WERI-Rb-1 (cell line): ENCODE data around the gene USP54.
"Not testable (repeated sequence)": the region's sequence is repeated elsewhere in the genome, so short reads cannot be mapped to it uniquely, and the experiment has no call there.

Experiments used
- DNase-seq: peaks from one replicate; pipeline ENCODE4 v3.0.0-alpha.2; 2020
- H3K27ac ChIP-seq: fragments of 250-450 bp; sonication (Bioruptor Pico); 2 replicates; pipeline ENCODE4 v1.5.1; 2020; ENCODE audit warnings: mild to moderate bottlenecking, moderate library complexity
- H3K27me3 ChIP-seq: fragments of 250-450 bp; sonication (Bioruptor Pico); 2 replicates; pipeline ENCODE4 v1.5.1; 2021; ENCODE audit warnings: mild to moderate bottlenecking, low read depth, moderate library complexity; ENCODE audit not compliant: insufficient read depth, severe bottlenecking
- H3K36me3 ChIP-seq: fragments of 250-450 bp; sonication (Bioruptor Pico); 2 replicates; pipeline ENCODE4 v1.5.1; 2020; ENCODE audit warnings: mild to moderate bottlenecking, moderate library complexity
- H3K4me3 ChIP-seq: 2 replicates; pipeline ENCODE4 v1.5.1; 2011; ENCODE audit warnings: low read depth, mild to moderate bottlenecking, control low read depth, low read length
- H3K9me3 ChIP-seq: fragments of 250-450 bp; sonication (Bioruptor Pico); 2 replicates; pipeline ENCODE4 v1.5.1; 2021; ENCODE audit warnings: mild to moderate bottlenecking, moderate library complexity; ENCODE audit not compliant: severe bottlenecking
- CTCF ChIP-seq: IDR thresholded peaks from 2 replicates; pipeline ENCODE4 v1.5.1; 2011; ENCODE audit warnings: low read depth, mild to moderate bottlenecking, control low read depth, inconsistent platforms, low read length

Gene USP54

GRCh38 chr10:73581918-73582317 lies 9.2 kb downstream of the USP54 start:
- Histone ChIP-seq H3K27ac (no peak overlapping the region), H3K4me3 (no peak overlapping the region), H3K27me3 (no peaks in the 10 kb centered on the region), H3K36me3 (no peaks in the 10 kb centered on the region), H3K9me3 (no peaks in the 10 kb centered on the region)
- no peak for DNase-seq
- TF ChIP-seq CTCF: no peak

GRCh38 chr10:73578927-73579326 lies 12.2 kb downstream of the USP54 start:
- not testable (repeated sequence) for DNase-seq, H3K27me3 ChIP-seq, H3K9me3 ChIP-seq, H3K27ac ChIP-seq, H3K36me3 ChIP-seq, H3K4me3 ChIP-seq

- TF ChIP-seq CTCF: no peak
- H3K4me3 ChIP-seq: no peak overlapping the region
- no peaks in the 10 kb centered on the region for H3K27me3 ChIP-seq
- H3K36me3 ChIP-seq: no peaks in the 10 kb centered on the region
- no peaks in the 10 kb centered on the region for H3K9me3 ChIP-seq
- no peak for DNase-seq
- H3K27ac ChIP-seq: no peak overlapping the region
Measured at GRCh38 chr10:73577788-73578187, 13.4 kb downstream of the USP54 start.

- Histone ChIP-seq H3K4me3 (no peak overlapping the region), H3K27ac (no peak overlapping the region), H3K27me3 (no peaks in the 10 kb centered on the region), H3K9me3 (no peaks in the 10 kb centered on the region), H3K36me3 (no peaks in the 10 kb centered on the region)
- no peak for DNase-seq
- TF ChIP-seq CTCF: no peak
Measured at GRCh38 chr10:73576890-73577591, 14.1 kb downstream of the USP54 start.

- H3K4me3 ChIP-seq: no peak overlapping the region
- H3K36me3 ChIP-seq: no peaks in the 10 kb centered on the region
- no peak for DNase-seq
- H3K27ac ChIP-seq: no peak overlapping the region
- no peaks in the 10 kb centered on the region for H3K27me3 ChIP-seq
- H3K9me3 ChIP-seq: no peaks in the 10 kb centered on the region
- TF ChIP-seq CTCF: no peak
Measured at GRCh38 chr10:73576178-73576889, 14.8 kb downstream of the USP54 start.

GRCh38 chr10:73567025-73567424 lies 24.1 kb downstream of the USP54 start:
- not testable (repeated sequence) for H3K36me3 ChIP-seq, H3K27ac ChIP-seq, H3K4me3 ChIP-seq, H3K27me3 ChIP-seq, DNase-seq, H3K9me3 ChIP-seq
